Right lobe of liver (tissue), 4 donors: Measurements from ENCODE around the gene G0S2.

Experiments
- CTCF ChIP-seq, 4 donors: fragments of 200-600 bp in 3 of 4; fragments of 450-650 bp in 1 of 4; IDR thresholded peaks; one replicate each; pipeline versions ENCODE4 v1.5.1 to v1.8.0; 2016 to 2022; ENCODE audit warnings: antibody characterized with exemption in 4 of 4, mild to moderate bottlenecking in 2 of 4
- POLR2A ChIP-seq: fragments of 450-650 bp; IDR thresholded peaks from one replicate; pipeline ENCODE4 v1.6.1; 2017; ENCODE audit warnings: antibody characterized with exemption, mild to moderate bottlenecking
- donor health status: DM: no; HTN: no; CAD: no.
- donor health status: DM: no; HTN: no; CAD: no.
- donor health status: DM: no; HTN: yes; CAD: no.

- TF ChIP-seq CTCF (IDR thresholded peaks at IDR 0.05) (no peak), POLR2A (peak; percentile 2)
Observed at GRCh38 chr1:209705033-209705598, 29.9 kb downstream of the G0S2 start.
